ENCODE results near the gene NME2.

DNA sequence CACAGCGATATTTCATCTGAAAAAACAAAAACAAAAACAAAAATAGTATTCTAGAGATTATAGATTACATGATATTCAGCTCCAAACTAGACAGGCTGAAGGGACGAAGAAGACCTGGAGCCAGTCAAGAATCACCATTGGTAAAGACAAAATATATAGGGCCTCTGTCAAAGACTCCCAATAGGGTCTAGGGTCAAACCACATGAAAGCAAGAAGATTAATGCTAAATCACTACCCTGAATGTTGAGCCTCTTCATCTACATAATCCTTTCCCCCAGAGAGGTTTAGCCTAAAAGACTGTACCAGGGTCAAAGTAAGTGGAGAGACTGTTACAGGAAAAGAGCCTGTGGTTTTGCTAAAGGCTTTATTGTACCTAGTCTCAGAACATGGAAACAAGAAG is 23.6 kb upstream of the NME2 start:
- TF ChIP-seq POLR2A (IDR thresholded peaks at IDR 0.05; ENCODE audit: low read depth, low read length) (no peak), POLR2AphosphoS5 (IDR thresholded peaks at IDR 0.05; ENCODE audit: low read depth, low read length) (no peak), TAF1 (IDR thresholded peaks at IDR 0.05; ENCODE audit: low read depth, low read length) (no peak), PAX5 (IDR thresholded peaks at IDR 0.05; ENCODE audit: insufficient read depth, low read length, severe bottlenecking) (no peak), POU2F2 (IDR thresholded peaks at IDR 0.05; ENCODE audit: low read depth, low read length) (no peak), SPI1 (IDR thresholded peaks at IDR 0.05; ENCODE audit: low read depth, low read length) (no peak)
